Uterus (tissue), 4 donors: ENCODE results near the gene GM2A. TPM values are rescaled to one million over a fixed set of nuclear protein-coding genes. Genes with fewer than 3 reads are reported as not detected.

Experiments
- DNase-seq, 2 donors: peaks; one replicate each; pipeline ENCODE4 v3.0.0-alpha.2; 2019 to 2020
- H3K27ac ChIP-seq, 2 donors: fragments of 200-600 bp; sonication (generic); 1 replicate in 1 of 2; 2 replicates in 1 of 2; pipeline ENCODE4 v1.5.1; 2016 to 2018
- H3K27me3 ChIP-seq, 2 donors: fragments of 200-600 bp; sonication (generic); one replicate each; pipeline ENCODE4 v1.5.1; 2018 to 2019; ENCODE audit warnings: control low read depth in 1 of 2
- H3K36me3 ChIP-seq, 2 donors: fragments of 200-600 bp; sonication (generic); one replicate each; pipeline ENCODE4 v1.5.1; 2019; ENCODE audit warnings: control low read depth in 1 of 2
- H3K4me1 ChIP-seq, 2 donors: fragments of 200-600 bp; sonication (generic); one replicate each; pipeline ENCODE4 v1.5.1; 2018 to 2019; ENCODE audit warnings: control low read depth in 1 of 2
- H3K4me3 ChIP-seq, 2 donors: fragments of 200-600 bp; sonication (generic); 1 replicate in 1 of 2; 2 replicates in 1 of 2; pipeline ENCODE4 v1.5.1; 2018 to 2019; ENCODE audit warnings: mild to moderate bottlenecking in 1 of 2
- H3K9me3 ChIP-seq, 2 donors: fragments of 200-600 bp; sonication (generic); one replicate each; pipeline ENCODE4 v1.5.1; 2019; ENCODE audit warnings: control low read depth in 1 of 2
- CTCF ChIP-seq, 4 experiments: fragments of 200-600 bp in 2 of 4; fragments of 450-650 bp in 2 of 4; sonication (generic) in 2 of 4; IDR thresholded peaks; one replicate each; pipeline ENCODE4 v1.5.1; 2016 to 2019; ENCODE audit warnings: antibody characterized with exemption in 4 of 4, mild to moderate bottlenecking in 2 of 4, moderate library complexity in 1 of 4
- POLR2A ChIP-seq, 2 donors: fragments of 450-650 bp; IDR thresholded peaks; one replicate each; pipeline ENCODE4 v1.6.1; 2016; ENCODE audit warnings: antibody characterized with exemption in 2 of 2, mild to moderate bottlenecking in 1 of 2, moderate library complexity in 1 of 2
- intact Hi-C: fragments of 100-400 bp; cut with DNase I; formaldehyde crosslinking; loops from one replicate; pipeline ENCODE4 v1.15.1; 2023; ENCODE audit warnings: low total_unique reads
- total RNA-seq, 4 donors: library from RNA; depleted of rRNA in 3 of 4; stranded (reverse); fragments of >200 nt in 3 of 4; gene quantifications; one replicate each; pipeline versions ENCODE4 v1.1.0 to v1.2.4, GENCODE V29; 2014 to 2023
- donor health status: DM: yes; HTN: yes; CAD: no.

Gene GM2A
- 10 to 100 TPM; 14.7 to 33.8 (median 23.8) TPM for total RNA-seq

- intact Hi-C loops = no loop called here
- H3K4me1 ChIP-seq = peaks cover 0 to 4% of the 10 kb centered on the region in 2 donors
- H3K4me3 ChIP-seq = peak within 1 kb of the TSS; percentile 72 to 87
Measured at GRCh38 chr5:151252762-151253604, at the start of gene GM2A. Gene GM2A (plus strand): TSS chr5:151253185. CDS start chr5:151253217, 32 bp downstream.

GRCh38 chr5:151204051-151204450 lies 48.9 kb upstream of the GM2A start:
- no peaks in the 10 kb centered on the region for H3K4me1 ChIP-seq
- TF ChIP-seq CTCF (IDR thresholded peaks at IDR 0.05) (no peak), POLR2A (IDR thresholded peaks at IDR 0.05) (no peak)
- no peaks in the 10 kb centered on the region for H3K36me3 ChIP-seq
- no peaks in the 10 kb centered on the region for H3K27me3 ChIP-seq
- H3K9me3 ChIP-seq = no peaks in the 10 kb centered on the region
- no peak overlapping the region for H3K4me3 ChIP-seq
- intact Hi-C loops = no loop called here
- no peak overlapping the region for H3K27ac ChIP-seq
- no peak for DNase-seq

More at GRCh38 chr5:151252762-151253604, at the start of gene GM2A:
- TF ChIP-seq POLR2A (IDR thresholded peaks at IDR 0.05) (peak; percentile 67 to 82), CTCF (IDR thresholded peaks at IDR 0.05) (no peak)
- H3K36me3 ChIP-seq = no peaks in the 10 kb centered on the region
- H3K27me3 ChIP-seq = no peaks in the 10 kb centered on the region
- no peaks in the 10 kb centered on the region for H3K9me3 ChIP-seq
- peak; percentile 99 to 100 for DNase-seq
- peak within 1 kb of the TSS; percentile 77 for H3K27ac ChIP-seq

GRCh38 chr5:151205411-151205810 lies 47.6 kb upstream of the GM2A start:
- intact Hi-C loops = no loop called here

GRCh38 chr5:151208481-151208914 lies 44.5 kb upstream of the GM2A start:
- no peaks in the 10 kb centered on the region for H3K36me3 ChIP-seq
- peak in 1 of 2 donors; percentile 24 for DNase-seq
- H3K4me1 ChIP-seq = no peaks in the 10 kb centered on the region
- H3K9me3 ChIP-seq = no peaks in the 10 kb centered on the region
- no peaks in the 10 kb centered on the region for H3K27me3 ChIP-seq
- H3K4me3 ChIP-seq = no peak overlapping the region
- TF ChIP-seq POLR2A (IDR thresholded peaks at IDR 0.05) (no peak), CTCF (IDR thresholded peaks at IDR 0.05) (no peak)
- intact Hi-C loops = no loop called here
- H3K27ac ChIP-seq = peak overlapping the region; percentile 42 to 61

More at GRCh38 chr5:151205411-151205810, 47.6 kb upstream of the GM2A start:
- no peak for DNase-seq
- TF ChIP-seq CTCF (IDR thresholded peaks at IDR 0.05) = no peak
- TF ChIP-seq POLR2A (IDR thresholded peaks at IDR 0.05) = no peak
- Histone ChIP-seq H3K27ac (no peak overlapping the region), H3K4me1 (no peaks in the 10 kb centered on the region), H3K27me3 (no peaks in the 10 kb centered on the region), H3K36me3 (no peaks in the 10 kb centered on the region), H3K9me3 (no peaks in the 10 kb centered on the region), H3K4me3 (no peak overlapping the region)

- H3K27ac ChIP-seq = peak overlapping the region in 1 of 2 donors; percentile 54
- DNase-seq = no peak
- intact Hi-C loops = no loop called here
- no peak overlapping the region for H3K4me3 ChIP-seq
- TF ChIP-seq POLR2A (IDR thresholded peaks at IDR 0.05) (no peak), CTCF (IDR thresholded peaks at IDR 0.05) (no peak)
- no peaks in the 10 kb centered on the region for H3K27me3 ChIP-seq
- no peaks in the 10 kb centered on the region for H3K36me3 ChIP-seq
- H3K9me3 ChIP-seq = no peaks in the 10 kb centered on the region
- H3K4me1 ChIP-seq = no peaks in the 10 kb centered on the region
Measured at GRCh38 chr5:151212406-151212798, 40.6 kb upstream of the GM2A start.
